Urinary bladder (tissue), 4 donors: ENCODE results near the gene ATG13. TPM values are rescaled to one million over a fixed set of nuclear protein-coding genes. Genes with fewer than 3 reads are reported as not detected.

Source experiments
- DNase-seq: peaks from one replicate; pipeline ENCODE4 v3.0.0-alpha.2; 2015; ENCODE audit errors: extremely low spot score
- H3K27ac ChIP-seq: one replicate; pipeline ENCODE4 v1.5.1; 2013; ENCODE audit warnings: low read depth, mild to moderate bottlenecking, moderate library complexity
- H3K36me3 ChIP-seq: one replicate; pipeline ENCODE4 v1.6.1; 2013; ENCODE audit warnings: mild to moderate bottlenecking, moderate library complexity; ENCODE audit not compliant: insufficient read depth
- H3K4me1 ChIP-seq: one replicate; pipeline ENCODE4 v1.6.1; 2013; ENCODE audit warnings: mild to moderate bottlenecking, moderate library complexity; ENCODE audit not compliant: insufficient read depth
- H3K4me3 ChIP-seq: one replicate; pipeline ENCODE4 v1.5.1; 2013; ENCODE audit warnings: low read depth, low read length
- WGBS: extraction: QIAGEN DNeasy Blood & Tissue Kit; methylation state at CpG from one replicate; pipeline ENCODE4 v1.1.7; 2013; 5-methylcytosine and 5-hydroxymethylcytosine counted together
- polyA plus RNA-seq: library from polyadenylated mRNA; stranded (reverse); fragments of 200-250 nt; gene quantifications from one replicate; pipeline ENCODE4 v1.2.3, GENCODE V29; 2013
- total RNA-seq: library from RNA; depleted of rRNA; stranded (reverse); fragments of >200 nt; gene quantifications from one replicate; pipeline ENCODE4 v1.2.3, GENCODE V29; 2014
- donor health status: healthy with polysubstance abuse.
- donor health status: healthy.

ATG13 gene
- total and polyA plus RNA-seq, 2 donors = 46.5 to 48.0 TPM

DNA sequence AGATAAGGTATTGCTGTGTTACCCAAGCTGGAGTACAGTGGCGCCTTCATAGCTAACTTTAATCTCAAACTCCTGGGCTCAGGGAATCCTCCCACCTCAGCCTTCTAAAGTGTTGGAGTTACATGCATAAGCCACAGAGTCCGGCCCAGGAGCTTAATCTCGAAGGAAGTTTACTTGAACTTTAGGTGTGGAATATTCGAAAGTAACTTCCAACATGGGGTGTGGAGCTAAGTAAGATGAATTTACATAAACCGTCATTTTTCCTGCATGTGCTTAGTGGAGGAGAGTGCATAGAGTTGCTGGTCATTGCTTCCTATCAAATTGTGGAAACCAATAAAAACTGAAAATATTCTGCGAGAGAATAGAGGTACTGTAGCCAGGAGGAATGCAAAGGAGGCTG is 1.5 kb downstream of the ATG13 start:
- H3K27ac ChIP-seq = no peak overlapping the region
- no peaks in the 10 kb centered on the region for H3K36me3 ChIP-seq
- WGBS = 73% methylated on average over 6 of the region's 6 CpGs
- no peak for DNase-seq
- peaks cover 3% of the 10 kb centered on the region for H3K4me1 ChIP-seq
- H3K4me3 ChIP-seq = peak overlapping the region; percentile 13

DNA sequence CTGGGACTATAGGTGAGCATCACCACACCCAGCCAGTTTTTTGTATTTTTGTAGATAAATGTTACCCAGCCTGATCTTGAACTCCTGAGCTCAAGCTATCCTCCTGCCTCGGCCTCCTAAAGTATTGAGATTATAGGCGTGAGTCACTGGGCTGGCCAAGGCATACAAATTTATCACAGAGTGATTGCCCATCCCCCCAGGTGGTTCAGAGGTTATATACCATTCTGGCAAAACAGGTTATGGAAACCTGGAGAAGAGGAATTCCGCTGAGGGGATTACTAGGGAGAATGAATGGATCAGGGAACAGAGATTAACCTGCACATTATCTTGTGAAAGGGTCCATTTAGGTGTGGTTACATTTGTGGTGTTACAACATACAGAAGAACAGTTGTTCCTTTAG is 8.1 kb downstream of the ATG13 start:
- Histone ChIP-seq H3K4me3 (no peak overlapping the region), H3K27ac (no peak overlapping the region), H3K4me1 (no peaks in the 10 kb centered on the region), H3K36me3 (no peaks in the 10 kb centered on the region)
- 94% methylated on average over 3 of the region's 3 CpGs for WGBS
- no peak for DNase-seq

DNA sequence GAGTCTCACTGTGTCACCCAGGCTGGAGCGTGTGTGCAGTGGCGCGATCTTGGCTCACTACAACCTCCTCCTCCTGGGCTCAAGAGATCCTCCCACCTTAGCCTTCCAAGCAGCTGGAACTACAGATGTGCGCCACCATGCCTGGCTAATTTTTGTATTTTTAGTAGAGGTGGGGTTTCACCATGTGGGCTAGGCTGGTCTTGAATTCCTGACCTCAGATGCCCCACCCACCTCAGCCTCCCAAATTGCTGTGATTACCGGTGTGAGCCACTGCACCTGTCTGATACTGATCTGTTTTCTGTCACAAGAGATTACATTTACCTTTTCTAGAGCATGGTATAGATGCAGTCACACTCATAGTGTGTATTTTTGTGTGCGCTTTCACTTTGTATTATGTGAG is 11.6 kb downstream of the ATG13 start:
- Histone ChIP-seq H3K36me3 (peaks cover 3% of the 10 kb centered on the region), H3K4me1 (no peaks in the 10 kb centered on the region), H3K4me3 (no peak overlapping the region), H3K27ac (no peak overlapping the region)
- no peak for DNase-seq
- WGBS = 87% methylated on average over 6 of the region's 6 CpGs

DNA sequence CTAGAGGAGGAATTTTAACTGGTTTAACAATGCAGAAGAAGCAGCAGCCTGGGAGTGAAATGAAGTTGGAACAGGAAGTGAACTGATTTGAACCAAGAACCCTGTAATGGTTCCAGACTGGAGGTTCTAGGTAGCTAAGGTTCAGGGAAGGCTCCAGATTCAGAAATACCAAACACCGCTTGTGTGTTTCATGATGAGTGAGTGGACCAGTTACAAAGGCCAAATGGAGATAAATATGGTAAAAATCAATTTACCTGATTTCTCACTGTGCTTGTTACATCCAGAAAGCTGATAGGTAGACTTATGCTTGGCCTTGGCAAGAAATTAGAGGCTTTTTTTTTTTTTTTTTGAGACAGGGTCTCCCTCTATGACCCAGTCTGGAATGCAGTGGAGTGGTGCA is 12.9 kb downstream of the ATG13 start:
- Histone ChIP-seq H3K36me3 (peaks cover 3% of the 10 kb centered on the region), H3K4me3 (no peak overlapping the region), H3K27ac (no peak overlapping the region), H3K4me1 (no peaks in the 10 kb centered on the region)
- 99% methylated on average over 1 of the region's 1 CpG for WGBS
- DNase-seq = no peak

DNA sequence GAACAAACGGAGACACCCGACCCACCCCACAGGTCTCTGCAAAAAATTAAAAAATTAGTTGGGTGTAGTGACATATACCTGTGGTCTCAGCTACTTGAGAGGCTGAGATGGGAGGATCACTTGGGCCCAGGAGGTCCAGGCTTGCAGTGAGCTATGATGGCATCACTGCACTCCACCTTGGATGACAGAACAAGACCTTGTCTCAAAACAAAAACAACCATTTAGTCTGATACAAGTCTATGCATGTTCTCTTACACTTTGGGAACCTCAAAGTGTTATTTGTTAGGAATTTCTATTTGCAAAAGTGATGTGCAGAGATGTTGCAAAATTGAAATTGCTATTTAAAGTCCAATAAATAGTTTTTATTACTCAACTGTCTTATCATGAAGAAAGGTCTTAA is 14.3 kb downstream of the ATG13 start:
- WGBS = 97% methylated on average over 2 of the region's 2 CpGs

DNA sequence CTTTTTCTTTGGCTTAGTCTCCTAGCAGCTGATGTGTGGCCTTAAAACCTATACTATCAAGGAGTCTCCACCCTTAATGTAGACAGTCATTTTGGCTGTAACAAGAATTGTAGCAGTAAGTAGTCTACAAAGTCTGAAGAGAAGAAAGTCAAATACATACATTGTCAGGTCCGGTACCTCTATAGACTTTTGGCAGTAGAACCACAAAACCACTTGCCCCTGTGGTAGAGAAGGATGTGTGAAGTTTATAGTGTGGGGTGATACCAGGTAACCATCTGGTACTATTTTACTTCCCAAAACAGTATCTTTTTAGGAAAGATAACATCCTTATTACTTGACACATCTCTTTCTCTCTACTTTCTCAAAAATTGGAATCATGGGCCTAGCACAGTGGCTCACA is 15.1 kb downstream of the ATG13 start:
- no peak for DNase-seq
- WGBS = 95% methylated on average over 1 of the region's 1 CpG
- H3K4me3 ChIP-seq = no peak overlapping the region
- no peak overlapping the region for H3K27ac ChIP-seq
- H3K4me1 ChIP-seq = no peaks in the 10 kb centered on the region
- H3K36me3 ChIP-seq = peaks cover 3% of the 10 kb centered on the region

More for the DNA sequence above, 14.3 kb downstream of the ATG13 start:
- no peak for DNase-seq
- Histone ChIP-seq H3K4me3 (no peak overlapping the region), H3K4me1 (no peaks in the 10 kb centered on the region), H3K27ac (no peak overlapping the region), H3K36me3 (peaks cover 3% of the 10 kb centered on the region)

DNA sequence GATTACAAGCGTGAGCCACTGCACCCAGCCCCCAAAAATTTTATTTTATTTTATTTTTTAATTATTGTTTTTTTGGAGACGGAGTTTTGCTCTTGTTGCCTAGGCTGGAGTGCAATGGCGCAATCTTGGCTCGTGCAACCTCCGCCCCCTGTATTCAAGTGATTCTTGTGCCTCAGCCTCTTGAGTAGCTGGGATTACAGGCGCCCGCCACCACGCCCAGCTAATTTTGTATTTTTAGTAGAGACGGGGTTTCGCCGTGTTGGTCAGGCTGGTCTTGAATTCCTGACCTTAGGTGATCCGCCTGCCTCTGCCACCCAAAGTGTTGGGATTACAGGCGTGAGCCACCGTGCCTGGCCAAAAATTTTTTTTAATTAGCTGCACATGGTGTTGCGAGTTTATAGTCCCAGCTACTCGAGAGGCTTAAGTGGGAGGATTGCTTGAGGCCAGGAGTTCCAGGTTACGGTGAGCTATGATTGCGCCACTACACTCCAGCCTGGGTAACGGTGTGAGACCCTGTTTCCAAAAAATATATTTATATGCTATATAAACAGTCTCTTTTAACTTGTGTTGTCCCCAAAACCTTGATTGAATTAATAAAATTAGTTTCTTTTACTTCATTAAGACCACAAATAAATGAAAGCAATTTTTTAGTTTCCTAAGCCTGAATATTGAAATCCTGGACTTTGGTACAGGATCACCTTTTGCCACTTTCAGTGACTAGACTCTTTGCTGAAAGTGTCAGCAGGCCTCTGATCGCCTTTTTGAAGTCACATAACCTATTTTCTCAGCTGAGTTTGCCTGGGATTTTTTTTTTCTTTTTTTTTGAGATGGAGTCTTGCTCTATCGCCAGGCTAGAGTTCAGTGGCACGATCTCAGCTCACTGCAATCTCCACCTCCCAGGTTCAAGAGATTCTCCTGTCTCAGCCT is 16.2 kb downstream of the ATG13 start:
- no peak overlapping the region for H3K4me3 ChIP-seq
- H3K4me1 ChIP-seq = no peaks in the 10 kb centered on the region
- whole genome bisulfite sequencing = 92% methylated on average over 22 of the region's 22 CpGs
- no peak overlapping the region for H3K27ac ChIP-seq
- no peak for DNase-seq
- H3K36me3 ChIP-seq = peaks cover 3% of the 10 kb centered on the region

DNA sequence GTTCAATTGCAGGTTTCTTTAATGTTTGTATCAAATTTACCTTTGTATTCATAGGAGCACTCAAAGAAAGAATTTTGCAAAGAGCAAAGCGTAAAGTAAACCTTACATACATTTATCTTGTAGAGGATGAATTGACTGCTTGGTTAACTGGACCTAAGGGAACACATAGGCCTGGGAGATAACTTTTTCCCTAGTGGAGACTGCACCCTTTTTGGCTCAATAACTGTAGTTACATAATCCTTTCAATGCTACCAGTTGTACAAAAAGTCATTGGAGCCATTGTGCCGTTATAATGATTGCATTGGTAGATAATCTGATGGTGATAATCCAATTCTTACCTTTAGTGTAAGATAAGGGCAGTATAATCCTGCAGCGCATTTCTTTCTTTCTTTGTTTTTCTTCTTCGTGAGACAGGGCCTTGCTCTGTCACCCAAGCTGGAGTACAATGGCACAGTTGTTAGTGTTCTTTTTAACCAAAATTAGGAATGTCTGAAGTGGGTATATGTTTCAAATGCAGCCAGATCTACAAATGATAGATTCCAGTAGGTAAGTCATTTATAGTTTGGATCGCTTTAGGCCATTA is 18.3 kb downstream of the ATG13 start:
- Histone ChIP-seq H3K36me3 (peaks cover 3% of the 10 kb centered on the region), H3K4me1 (no peaks in the 10 kb centered on the region), H3K27ac (no peak overlapping the region), H3K4me3 (no peak overlapping the region)
- WGBS = 90% methylated on average over 5 of the region's 5 CpGs
- no peak for DNase-seq

DNA sequence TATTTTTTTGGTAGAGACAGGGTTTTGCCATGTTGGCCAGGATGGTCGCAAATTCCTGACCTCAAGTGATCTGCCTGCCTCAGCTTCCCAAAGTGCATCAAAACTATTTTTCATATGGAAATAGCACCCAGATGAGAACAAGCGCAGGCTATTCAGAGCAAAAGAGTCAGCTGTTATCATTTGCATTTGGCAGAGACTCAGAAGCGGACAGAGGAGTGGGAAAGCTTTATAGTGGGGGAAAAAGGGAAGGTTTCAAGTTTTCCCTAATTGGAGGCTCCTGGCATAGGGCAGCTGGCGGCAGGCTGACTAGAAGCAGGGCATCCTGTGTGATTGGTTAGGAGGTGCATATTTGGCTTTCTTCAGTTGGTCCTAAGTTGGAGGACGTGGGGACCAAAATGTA is 20.2 kb downstream of the ATG13 start:
- no peak for DNase-seq
- 94% methylated on average over 5 of the region's 5 CpGs for WGBS
- peaks cover 2% of the 10 kb centered on the region for H3K36me3 ChIP-seq
- H3K4me1 ChIP-seq = no peaks in the 10 kb centered on the region
- H3K27ac ChIP-seq = no peak overlapping the region
- no peak overlapping the region for H3K4me3 ChIP-seq

DNA sequence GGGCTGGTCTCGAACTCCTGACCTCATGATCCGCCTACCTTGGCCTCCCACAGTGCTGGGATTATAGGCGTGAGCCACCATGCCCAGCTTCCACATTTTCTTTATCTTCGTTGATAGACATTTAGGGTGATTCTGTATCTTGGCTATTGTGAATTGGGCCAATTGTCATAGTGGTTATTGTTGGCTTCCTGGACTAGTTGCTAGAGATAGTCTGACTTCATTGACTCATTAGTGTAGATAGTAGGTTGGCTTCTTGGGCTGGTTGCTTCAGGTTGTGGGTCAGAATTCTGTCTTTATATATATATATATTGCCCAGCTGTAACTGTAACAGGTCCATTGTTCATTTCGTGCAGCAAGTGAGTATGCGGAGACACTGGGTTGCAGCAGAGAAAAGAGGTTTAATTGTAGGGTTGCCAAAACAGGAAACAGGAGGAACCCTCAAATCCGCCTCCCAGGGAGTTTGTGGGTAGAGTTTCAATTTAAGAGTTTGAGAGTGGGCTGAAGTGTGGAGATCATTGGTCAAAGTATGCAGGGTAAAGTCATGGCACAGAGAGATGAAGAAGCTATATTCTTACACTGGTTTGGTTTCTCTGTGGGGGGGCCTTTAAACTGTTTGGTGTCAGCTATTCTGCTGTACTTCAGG is 22.0 kb downstream of the ATG13 start:
- 97% methylated on average over 7 of the region's 7 CpGs for WGBS
- Histone ChIP-seq H3K36me3 (no peaks in the 10 kb centered on the region), H3K27ac (no peak overlapping the region), H3K4me1 (no peaks in the 10 kb centered on the region), H3K4me3 (no peak overlapping the region)
- no peak for DNase-seq

DNA sequence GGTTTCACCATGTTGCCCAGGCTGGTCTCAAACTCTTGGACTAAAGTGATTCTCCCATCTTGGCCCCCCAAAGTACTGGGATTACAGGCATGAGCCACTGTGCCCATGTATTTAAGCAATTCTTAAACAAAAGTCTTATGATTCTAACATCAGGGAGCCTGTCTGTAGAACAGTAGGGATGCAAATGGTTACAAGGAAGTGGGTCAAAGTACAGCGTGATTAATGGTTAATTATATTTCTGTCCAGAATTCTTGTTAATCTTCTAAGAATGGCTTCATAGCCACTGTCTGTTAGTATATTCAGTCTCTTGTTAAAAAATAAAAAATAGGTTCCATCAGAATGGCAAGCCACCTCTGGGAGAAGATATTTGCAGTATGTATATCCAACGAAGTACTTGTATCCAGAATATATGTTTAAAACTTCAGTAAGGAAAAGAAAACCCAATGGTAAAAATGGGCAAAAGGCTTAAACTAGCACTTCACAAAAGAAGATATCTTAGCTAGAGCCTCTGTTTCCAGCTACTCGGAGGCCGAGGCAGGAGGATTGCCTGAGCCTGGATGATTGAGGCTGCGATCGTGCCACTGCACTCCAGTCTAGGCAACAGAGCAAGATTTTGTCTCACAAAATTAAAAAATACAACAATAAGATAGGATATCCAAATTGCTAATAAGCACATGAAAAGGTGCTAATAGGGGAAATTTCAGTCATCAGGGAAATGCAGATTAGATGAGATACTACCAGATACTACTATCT is 22.9 kb downstream of the ATG13 start:
- Histone ChIP-seq H3K4me3 (no peak overlapping the region), H3K36me3 (no peaks in the 10 kb centered on the region), H3K27ac (no peak overlapping the region), H3K4me1 (no peaks in the 10 kb centered on the region)
- 97% methylated on average over 6 of the region's 6 CpGs for WGBS
- DNase-seq = no peak

DNA sequence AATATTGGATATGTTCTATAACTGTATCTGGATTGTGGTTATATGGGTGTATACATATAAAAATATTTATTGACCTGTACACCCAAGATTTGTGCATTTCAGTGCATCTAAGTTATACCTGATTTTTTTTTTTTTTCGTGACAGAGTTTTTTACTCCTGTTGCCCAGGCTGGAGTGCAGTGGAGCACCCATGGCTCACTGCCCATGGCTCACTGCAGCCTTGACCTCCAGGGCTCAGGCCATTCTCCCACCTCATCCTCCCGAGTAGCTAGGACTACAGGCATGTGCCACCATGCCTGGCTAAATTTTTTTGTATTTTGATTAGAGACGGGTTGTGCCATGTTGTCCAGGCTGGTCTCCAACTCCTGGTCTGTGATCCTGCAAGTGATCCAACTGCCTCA is 24.3 kb downstream of the ATG13 start:
- no peak overlapping the region for H3K27ac ChIP-seq
- no peaks in the 10 kb centered on the region for H3K36me3 ChIP-seq
- no peaks in the 10 kb centered on the region for H3K4me1 ChIP-seq
- WGBS = 93% methylated on average over 3 of the region's 3 CpGs
- no peak for DNase-seq
- H3K4me3 ChIP-seq = no peak overlapping the region

DNA sequence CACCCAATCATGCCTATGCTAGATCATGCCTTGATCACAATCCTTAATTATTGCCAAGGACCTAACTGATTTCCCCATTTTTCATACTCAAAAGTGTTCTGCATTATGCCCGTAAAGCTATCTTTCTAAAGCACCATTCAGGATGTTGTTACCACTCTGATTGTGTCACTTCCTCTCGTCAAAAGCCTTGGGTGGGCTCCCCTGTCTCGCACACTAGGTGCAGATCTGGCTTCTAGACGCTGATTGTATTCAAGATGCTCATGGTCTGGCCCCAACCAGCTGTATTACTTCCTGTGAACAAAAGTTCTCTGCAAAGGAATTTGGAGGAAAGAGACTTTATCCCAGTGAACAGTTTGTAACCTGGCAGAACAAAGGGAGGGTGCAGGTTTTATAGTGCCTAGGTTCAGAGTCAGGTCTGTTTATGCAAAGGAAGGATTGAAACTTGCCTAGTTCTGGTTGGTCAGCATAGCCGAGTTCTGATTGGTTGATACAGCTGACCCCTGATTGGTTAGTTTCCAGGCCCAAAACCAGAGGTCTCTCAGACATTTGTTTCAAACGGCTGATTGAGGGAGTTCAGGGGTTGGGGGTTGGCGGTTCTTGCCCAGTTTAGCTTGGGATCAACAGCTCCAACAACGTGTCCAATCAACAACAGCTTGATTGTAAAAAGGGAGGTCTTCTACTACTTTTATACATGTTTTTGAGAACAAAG is 25.4 kb downstream of the ATG13 start:
- Histone ChIP-seq H3K4me3 (no peak overlapping the region), H3K36me3 (no peaks in the 10 kb centered on the region), H3K4me1 (no peaks in the 10 kb centered on the region), H3K27ac (no peak overlapping the region)
- DNase-seq = no peak
- 92% methylated on average over 8 of the region's 8 CpGs for whole genome bisulfite sequencing
